Osteoblast (primary cell): ENCODE measurements around the gene PLXNA4. TPM values are rescaled to one million over a fixed set of nuclear protein-coding genes. Genes with fewer than 3 reads are reported as not detected.

ENCODE experiments used
- DNase-seq: peaks from one replicate; pipeline ENCODE4 v3.0.0; 2011; ENCODE audit warnings: low spot score, mixed read lengths; ENCODE audit not compliant: insufficient read length; ENCODE audit errors: missing footprints
- H2AFZ ChIP-seq: 2 replicates; pipeline ENCODE4 v1.6.0; 2011; ENCODE audit warnings: mild to moderate bottlenecking, low read length
- H3K27ac ChIP-seq: 2 replicates; pipeline ENCODE4 v1.5.1; 2011; ENCODE audit warnings: mild to moderate bottlenecking, low read depth, low read length, moderate library complexity
- H3K27me3 ChIP-seq: 2 replicates; pipeline ENCODE4 v1.6.0; 2012; ENCODE audit warnings: mild to moderate bottlenecking, control low read depth, inconsistent platforms, low read length, moderate library complexity; ENCODE audit not compliant: insufficient read depth
- H3K36me3 ChIP-seq: 2 replicates; pipeline ENCODE4 v1.5.1; 2011; ENCODE audit warnings: mild to moderate bottlenecking, low read length, control low read depth, moderate library complexity; ENCODE audit not compliant: insufficient read depth
- H3K4me1 ChIP-seq: 2 replicates; pipeline ENCODE4 v1.5.1; 2011; ENCODE audit warnings: mild to moderate bottlenecking, low read length, control low read depth, moderate library complexity; ENCODE audit not compliant: insufficient read depth
- H3K4me2 ChIP-seq: 2 replicates; pipeline ENCODE4 v1.6.0; 2011; ENCODE audit warnings: mild to moderate bottlenecking, low read length; ENCODE audit not compliant: insufficient read depth
- H3K4me3 ChIP-seq: fragments of 200-600 bp; sonication (generic); 3 replicates; pipeline ENCODE4 v1.5.1; 2012; ENCODE audit warnings: mild to moderate bottlenecking, low read length, inconsistent platforms; ENCODE audit not compliant: insufficient read depth
- H3K79me2 ChIP-seq: 2 replicates; pipeline ENCODE4 v1.6.0; 2012; ENCODE audit warnings: mild to moderate bottlenecking, low read length, control low read depth, inconsistent platforms; ENCODE audit not compliant: insufficient read depth
- H3K9me3 ChIP-seq: 2 replicates; pipeline ENCODE4 v1.5.1; 2011; ENCODE audit warnings: low read depth, low read length, control low read depth
- H4K20me1 ChIP-seq: 2 replicates; pipeline ENCODE4 v1.6.0; 2012; ENCODE audit warnings: mild to moderate bottlenecking, low read length, control low read depth; ENCODE audit not compliant: insufficient read depth
- CTCF ChIP-seq: IDR thresholded peaks from 2 replicates; pipeline ENCODE4 v1.5.1; 2011; ENCODE audit warnings: mild to moderate bottlenecking, low read depth, low read length, moderate library complexity; ENCODE audit errors: extremely low read depth
- total RNA-seq: library from RNA; depleted of rRNA; stranded (reverse); fragments of >200 nt; gene quantifications from 2 replicates; pipeline ENCODE4 v1.2.3, GENCODE V29; 2012

The PLXNA4 gene
- total RNA-seq, 1 donor: 4.3 TPM

GRCh38 chr7:132090444-132090843, 485.8 kb downstream of the PLXNA4 start:
- no peak for TF ChIP-seq CTCF
- no peak overlapping the region for H3K4me2 ChIP-seq
- no peak overlapping the region for H3K4me3 ChIP-seq
- H3K27ac ChIP-seq: no peak overlapping the region
- DNase-seq: no peak
- no peaks in the 10 kb centered on the region for H3K4me1 ChIP-seq
- no peaks in the 10 kb centered on the region for H4K20me1 ChIP-seq
- H3K79me2 ChIP-seq: no peaks in the 10 kb centered on the region
- H3K9me3 ChIP-seq: no peaks in the 10 kb centered on the region
- no peaks in the 10 kb centered on the region for H3K36me3 ChIP-seq
- peaks cover 21% of the 10 kb centered on the region for H3K27me3 ChIP-seq
- H2AFZ ChIP-seq: no peak overlapping the region

DNA sequence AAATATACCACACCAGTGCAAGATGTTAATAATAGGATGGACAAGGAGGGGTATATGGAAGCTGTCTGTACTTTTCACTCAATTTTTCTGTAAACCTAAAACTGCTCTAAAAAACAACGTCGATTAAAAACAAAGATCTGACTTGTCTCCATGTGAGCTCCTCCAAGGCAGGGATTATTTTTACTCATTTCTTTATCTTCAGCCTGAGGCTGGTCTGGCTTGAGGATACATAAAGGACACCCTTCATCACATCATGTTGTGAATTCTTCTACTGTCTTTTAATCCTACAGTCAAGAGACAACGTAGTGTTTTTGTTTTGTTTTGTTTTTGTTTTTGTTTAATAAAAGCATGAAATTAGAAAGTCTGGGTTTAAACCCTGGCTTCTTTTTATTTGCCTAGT, 486.9 kb downstream of the PLXNA4 start:
- no peak overlapping the region for H3K27ac ChIP-seq
- H3K36me3 ChIP-seq: no peaks in the 10 kb centered on the region
- no peak for DNase-seq
- no peak overlapping the region for H3K4me2 ChIP-seq
- no peaks in the 10 kb centered on the region for H3K9me3 ChIP-seq
- H3K79me2 ChIP-seq: no peaks in the 10 kb centered on the region
- no peaks in the 10 kb centered on the region for H4K20me1 ChIP-seq
- no peak overlapping the region for H2AFZ ChIP-seq
- no peak overlapping the region for H3K4me3 ChIP-seq
- no peak for TF ChIP-seq CTCF
- H3K4me1 ChIP-seq: no peaks in the 10 kb centered on the region
- peaks cover 18% of the 10 kb centered on the region for H3K27me3 ChIP-seq

- TF ChIP-seq CTCF: no peak
- Histone ChIP-seq H3K4me3 (no peak overlapping the region), H3K27me3 (peaks cover 17% of the 10 kb centered on the region), H3K36me3 (no peaks in the 10 kb centered on the region), H3K79me2 (no peaks in the 10 kb centered on the region), H3K4me1 (no peaks in the 10 kb centered on the region), H2AFZ (no peak overlapping the region), H3K9me3 (no peaks in the 10 kb centered on the region), H4K20me1 (no peaks in the 10 kb centered on the region), H3K27ac (no peak overlapping the region), H3K4me2 (no peak overlapping the region)
- no peak for DNase-seq
These were observed 488.8 kb downstream of the PLXNA4 start for GRCh38 chr7:132087421-132087820.

DNA sequence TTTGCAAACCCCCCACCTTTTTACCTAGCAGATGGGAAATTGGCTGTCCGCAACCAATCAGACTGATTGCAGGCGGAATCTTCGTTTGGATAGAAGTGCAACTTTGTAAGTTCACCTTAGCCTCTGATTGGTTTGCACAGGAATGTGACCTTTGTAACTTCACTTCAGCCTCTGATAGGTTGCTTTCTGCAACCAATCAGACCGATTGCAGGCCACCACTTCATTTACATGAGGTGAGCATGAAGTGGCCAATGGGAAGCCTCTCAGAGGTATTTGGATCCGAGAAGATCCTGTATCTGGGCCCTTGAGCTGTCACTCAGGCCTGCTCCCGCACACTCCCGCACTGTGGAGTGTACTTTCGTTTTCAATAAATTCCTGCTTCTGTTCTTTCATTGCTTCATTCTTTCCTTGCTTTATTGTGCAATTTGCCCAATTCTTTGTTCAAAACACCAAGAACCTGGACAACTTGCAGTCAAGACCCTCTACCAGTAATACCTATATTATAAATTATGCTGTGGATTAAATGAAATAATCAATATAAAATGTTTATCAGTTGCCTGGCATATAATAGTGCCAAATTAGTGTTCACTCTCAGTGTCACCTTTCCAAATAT, 491.4 kb downstream of the PLXNA4 start:
- peaks cover 18% of the 10 kb centered on the region for H3K27me3 ChIP-seq
- no peak overlapping the region for H3K4me3 ChIP-seq
- no peaks in the 10 kb centered on the region for H3K36me3 ChIP-seq
- no peaks in the 10 kb centered on the region for H4K20me1 ChIP-seq
- no peak overlapping the region for H3K27ac ChIP-seq
- no peaks in the 10 kb centered on the region for H3K4me1 ChIP-seq
- H3K4me2 ChIP-seq: no peak overlapping the region
- H2AFZ ChIP-seq: no peak overlapping the region
- no peak for DNase-seq
- no peaks in the 10 kb centered on the region for H3K9me3 ChIP-seq
- H3K79me2 ChIP-seq: no peaks in the 10 kb centered on the region
- no peak for TF ChIP-seq CTCF
